ENCODE data around the gene RAP1GDS1.

- TF ChIP-seq CTCF (IDR thresholded peaks at IDR 0.05; ENCODE audit: insufficient read depth, low read length): no peak
- no peak for TF ChIP-seq REST (IDR thresholded peaks at IDR 0.05; ENCODE audit: insufficient replicate concordance, low read depth)
- no peak for TF ChIP-seq POLR2AphosphoS5 (IDR thresholded peaks at IDR 0.05; ENCODE audit: low read depth)
- TF ChIP-seq SPI1 (IDR thresholded peaks at IDR 0.05; ENCODE audit: borderline replicate concordance, low read depth): no peak
- TF ChIP-seq GABPA (IDR thresholded peaks at IDR 0.05; ENCODE audit: low read depth): no peak
Observed at GRCh38 chr4:98284640-98285046, 23.5 kb downstream of the RAP1GDS1 start.
